DMS114 treated with DMSO at 0.1 percent for 48 hours (cell line): Measurements from ENCODE around the gene LKAAEAR1.

Experiments used
- DNase-seq: peaks from one replicate; lab custom pipeline; 2025; ENCODE audit not compliant: unreplicated experiment; lab: John Stamatoyannopoulos, UW

The LKAAEAR1 gene

DNA sequence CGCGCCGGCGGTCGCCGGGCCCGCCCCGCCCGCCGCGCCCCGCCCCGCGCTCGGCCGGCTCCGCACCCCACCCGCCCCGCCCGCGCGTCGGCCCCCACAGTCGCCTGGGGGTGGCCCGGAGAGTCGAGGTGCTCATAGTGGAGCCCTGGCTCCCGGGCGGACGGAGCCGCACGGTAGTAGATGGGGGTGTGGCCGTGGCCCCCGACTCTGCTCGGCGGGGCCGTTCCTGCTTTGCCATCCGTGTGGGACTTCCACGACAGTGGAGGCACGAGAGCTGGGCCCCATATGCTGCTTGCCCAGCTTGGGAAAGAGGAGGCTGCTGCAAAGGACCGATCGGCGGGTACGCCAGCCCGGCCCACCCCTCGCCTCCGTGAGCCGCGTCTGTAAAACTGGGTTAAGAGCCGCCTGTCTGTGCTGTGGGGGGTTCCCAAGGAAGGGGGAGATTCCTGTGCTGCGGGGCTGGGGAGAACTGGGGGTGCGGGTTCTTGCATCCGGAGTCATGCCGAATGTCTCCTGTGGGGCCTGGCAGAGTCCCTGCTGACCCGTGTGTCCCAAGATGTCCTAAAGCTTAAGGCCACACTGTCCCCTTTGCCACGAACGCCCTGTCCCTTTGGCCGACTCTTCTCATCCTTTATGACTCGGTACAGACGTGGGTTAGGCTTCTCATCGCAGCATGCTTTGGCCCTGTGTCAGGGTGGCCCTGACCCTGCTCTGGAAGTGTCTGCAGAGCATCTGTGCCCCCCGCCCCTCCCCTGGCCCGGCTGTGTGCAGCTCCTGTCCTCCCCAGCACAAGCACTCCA is 4.0 kb downstream of the LKAAEAR1 start, which contains the start of gene OPRL1:
Gene OPRL1 (plus strand): TSS at position 70 of the 800 bp plus-strand sequence. CDS start 12,639 bp downstream, outside the sequence.
- peak; percentile 16 for DNase-seq

DNA sequence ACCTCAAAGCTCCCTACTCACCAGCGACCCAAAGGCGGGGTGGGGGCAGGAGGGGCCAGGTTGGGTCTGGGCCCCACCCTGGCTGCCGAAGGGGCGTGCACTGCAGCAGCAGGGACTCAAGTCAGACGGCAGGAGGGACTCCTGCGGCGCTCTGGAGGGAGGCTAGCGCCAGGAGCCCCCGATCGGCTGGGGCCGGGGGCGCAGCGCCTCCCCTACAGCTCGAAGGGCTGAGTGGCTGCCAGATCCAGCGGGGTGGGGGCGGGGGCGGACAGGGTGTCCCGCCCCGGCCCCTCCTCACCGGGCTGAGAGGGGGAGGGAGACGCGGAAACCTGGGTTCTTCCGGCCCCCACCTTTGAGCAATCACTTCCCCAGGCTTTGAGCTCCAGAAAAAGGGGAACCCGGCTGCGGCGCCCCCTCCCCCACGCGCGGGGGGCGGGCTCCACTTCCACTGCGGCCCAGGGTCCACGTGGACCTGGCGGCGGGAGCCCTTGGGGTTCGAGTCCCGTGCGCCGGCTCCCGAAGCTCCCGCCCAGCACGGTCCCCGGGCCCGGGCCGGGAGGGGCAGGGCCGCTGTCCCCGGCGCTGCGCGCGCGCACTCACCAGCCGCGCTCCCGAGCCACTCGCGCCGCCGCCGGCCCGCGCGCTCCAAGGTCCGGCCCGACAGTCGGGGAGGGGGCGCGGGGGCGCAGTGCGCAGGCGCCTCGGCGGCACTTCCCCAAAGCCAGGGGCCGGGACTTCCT is 4.8 kb downstream of the LKAAEAR1 start, which contains the start of gene RGS19:
Gene RGS19 (minus strand): TSS at position 246 of the 740 bp plus-strand sequence. CDS start 2,632 bp downstream, outside the sequence.
- DNase-seq, result peak; percentile 53

DNA sequence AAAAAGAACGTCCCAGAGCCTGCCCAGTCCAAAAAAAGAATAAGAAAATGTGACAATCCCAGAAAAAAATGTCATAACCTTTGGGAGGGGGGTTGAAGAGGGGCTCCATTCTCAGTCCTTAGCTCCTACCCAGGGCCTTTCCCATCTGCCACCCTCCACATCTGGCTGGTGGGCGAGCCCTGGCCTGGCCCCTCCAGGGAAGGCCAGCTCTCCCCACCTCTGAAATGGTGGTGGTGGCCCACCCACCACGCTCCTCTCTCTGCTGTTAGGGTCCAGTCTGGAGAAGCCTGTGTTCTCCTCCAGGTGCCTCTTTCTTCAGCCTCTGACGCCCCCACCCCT is 5.3 kb downstream of the LKAAEAR1 start:
- DNase-seq, result no peak

DNA sequence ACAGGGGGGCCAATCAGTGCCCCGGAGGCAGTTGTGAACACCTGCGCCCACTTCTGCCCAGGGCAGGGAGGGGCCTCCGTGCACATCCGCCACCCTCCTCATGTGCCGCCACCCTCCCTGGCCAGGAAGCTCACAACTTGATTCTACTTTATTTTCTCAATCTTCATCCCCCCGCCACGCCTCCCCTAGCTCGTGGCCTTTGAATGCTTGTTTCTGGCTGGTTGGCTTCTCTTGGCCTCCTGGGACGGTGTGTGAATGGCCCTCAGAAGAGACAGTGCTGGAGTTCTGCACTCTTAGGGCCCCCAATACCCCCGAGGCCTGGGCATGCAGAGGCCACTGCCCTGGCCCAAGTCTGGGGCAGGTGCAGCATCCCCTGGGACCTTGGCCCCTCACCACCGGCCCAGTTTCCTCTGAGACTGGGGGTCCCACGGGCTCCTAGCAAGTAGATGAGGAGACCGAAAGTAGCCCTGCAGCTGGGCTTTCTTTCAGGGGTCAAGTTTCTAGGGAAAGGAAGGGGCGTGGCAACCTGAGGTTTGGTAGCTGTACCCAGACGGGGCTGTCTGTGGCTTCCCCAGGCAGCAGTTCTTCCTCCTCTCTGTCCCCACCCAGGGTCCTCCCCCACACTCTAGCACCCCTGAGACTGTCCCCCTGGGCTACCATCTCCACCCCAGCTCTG is 6.2 kb downstream of the LKAAEAR1 start:
- no peak for DNase-seq

DNA sequence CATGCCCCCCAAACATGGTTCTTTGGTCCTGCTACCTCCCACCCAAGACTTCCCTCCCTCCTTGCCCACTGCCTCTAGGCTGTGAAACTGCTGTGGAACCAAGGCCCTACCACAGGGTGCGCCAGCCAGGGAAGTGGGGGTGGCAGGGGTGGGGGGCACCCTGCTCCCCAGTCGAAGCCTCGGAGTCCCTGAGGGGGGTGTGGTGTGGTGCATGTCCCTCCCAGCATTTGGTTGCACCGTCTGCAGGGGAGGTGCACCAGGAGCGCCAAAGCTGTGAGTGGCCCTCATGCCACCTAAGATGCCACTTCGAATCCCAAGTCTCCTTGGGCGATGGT is 6.7 kb downstream of the LKAAEAR1 start:
- DNase-seq, result no peak

DNA sequence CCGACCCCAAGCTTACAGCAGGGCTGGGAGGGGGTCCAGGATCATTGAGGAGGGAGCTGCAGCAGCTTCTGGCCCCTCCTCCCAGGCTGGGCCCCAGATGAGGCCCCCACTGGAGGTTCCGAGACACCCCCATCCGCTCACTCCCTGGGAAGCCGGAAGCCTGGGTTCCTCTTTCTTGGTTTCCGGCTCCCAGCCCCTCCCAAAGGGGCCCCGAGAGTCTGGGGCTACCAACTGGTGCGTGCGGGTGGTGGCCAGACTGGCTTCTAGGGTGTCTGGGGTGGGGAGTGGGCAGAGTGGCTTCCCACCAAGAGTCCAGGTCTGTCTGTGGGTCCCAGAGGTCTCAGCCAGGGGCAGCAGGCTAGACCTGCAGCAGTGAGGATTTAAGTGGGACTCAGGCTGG is 7.1 kb downstream of the LKAAEAR1 start:
- DNase-seq, result no peak

DNA sequence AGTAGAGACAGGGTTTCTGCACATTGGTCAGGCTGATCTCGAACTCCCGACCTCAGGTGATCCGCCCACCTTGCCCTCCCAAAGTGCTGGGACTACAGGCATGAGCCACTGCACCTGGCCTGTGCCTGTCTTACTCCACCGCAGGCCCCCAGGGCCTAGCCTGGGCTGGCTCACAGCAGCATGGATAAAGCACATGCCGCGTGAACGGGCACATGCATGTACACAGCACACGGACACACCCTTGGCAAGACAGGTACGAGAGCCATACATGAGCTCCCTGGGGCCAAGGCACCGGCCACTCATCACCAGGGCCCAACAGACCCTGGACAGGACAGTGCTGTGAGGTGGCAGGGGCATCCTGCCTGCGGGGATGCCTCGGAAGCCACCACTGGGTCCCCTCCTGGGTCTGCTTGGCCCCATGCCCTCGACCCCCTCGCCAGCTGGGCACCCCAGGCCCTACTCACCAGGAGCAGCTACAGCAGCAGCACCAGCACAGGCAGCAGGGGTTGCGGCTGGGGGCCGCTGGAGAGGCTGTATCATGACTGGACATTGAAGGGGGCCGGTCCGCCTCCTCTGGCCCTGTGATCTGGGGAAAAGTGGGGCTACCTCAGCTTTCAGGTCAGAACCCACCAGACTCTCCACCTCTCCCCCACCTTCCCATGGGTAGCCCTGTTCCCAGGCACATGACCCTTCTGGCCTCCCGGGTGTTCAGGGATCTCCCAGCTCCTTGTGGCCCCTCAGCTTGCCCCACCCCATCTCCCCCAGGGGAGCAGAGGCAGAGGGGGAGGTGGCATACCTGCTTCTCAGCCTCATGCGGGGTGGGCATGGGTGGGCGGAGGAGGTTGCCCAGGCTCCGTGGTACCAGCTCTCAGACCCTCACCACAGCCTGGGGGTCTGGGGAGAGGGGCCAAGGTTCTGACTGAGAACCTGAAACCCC is 7.9 kb downstream of the LKAAEAR1 start:
- no peak for DNase-seq

DNA sequence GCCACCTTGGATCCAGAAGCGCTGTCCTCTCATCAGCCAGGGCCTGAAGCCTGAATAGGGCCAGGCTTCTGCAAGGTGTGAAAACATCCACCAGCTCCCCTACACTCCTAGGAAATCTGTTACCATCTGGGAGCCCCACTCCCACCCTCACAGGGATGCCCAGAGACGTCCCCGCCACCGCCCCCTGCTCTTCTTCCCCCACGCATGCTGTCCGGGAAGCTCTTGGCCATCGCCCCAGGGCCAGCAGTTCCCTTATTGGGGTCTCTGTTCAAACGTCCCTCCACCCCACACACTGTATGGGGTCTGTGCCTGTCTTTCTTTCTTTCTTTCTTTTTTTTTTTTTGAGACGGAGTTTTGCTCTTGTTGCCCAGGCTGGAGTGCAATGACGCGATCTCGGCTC is 8.6 kb downstream of the LKAAEAR1 start:
- no peak for DNase-seq

DNA sequence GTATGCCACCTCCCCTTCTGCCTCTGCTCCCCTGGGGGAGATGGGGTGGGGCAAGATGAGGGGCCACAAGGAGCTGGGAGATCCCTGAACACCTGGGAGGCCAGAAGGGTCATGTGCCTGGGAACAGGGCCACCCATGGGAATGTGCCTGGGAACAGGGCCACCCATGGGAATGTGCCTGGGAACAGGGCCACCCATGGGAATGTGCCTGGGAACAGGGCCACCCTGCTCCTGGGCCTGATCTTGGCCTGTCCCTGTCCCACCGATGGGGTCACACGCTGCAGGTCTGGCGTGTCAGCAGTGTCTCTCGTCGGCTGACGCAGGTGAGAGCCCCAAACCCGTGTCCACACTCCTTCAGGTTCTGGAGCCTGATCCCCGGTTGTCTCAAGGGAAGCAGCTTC is 9.2 kb downstream of the LKAAEAR1 start:
- no peak for DNase-seq

DNA sequence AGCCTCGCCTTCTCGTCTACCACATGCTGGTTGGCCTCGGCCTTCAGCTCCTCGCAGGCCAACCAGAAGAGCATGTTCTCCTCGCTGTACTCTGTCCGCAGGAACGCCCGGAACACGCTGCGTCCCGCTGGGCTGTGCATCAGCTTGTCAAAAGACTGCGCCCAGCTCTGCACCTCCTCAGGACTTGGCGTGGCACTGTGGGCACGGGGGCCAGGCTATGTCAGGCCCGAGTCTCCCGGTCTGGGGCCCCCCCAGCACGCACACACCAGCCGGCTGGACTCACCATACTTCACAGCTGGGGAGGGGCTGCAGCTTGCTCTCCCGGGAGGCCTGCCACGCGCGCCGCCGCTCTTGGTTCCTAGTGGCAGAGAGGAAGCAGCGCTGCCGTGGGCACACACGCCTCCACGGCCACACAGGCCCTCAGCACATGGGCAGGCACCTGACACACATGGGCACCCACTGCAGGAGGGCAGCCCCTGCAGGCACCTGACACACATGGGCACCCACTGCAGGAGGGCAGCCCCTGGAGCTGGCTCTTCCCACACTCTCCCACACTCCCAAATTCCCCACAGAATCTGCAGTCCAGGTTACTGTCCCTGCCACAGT is 9.9 kb downstream of the LKAAEAR1 start:
- DNase-seq, result no peak

DNA sequence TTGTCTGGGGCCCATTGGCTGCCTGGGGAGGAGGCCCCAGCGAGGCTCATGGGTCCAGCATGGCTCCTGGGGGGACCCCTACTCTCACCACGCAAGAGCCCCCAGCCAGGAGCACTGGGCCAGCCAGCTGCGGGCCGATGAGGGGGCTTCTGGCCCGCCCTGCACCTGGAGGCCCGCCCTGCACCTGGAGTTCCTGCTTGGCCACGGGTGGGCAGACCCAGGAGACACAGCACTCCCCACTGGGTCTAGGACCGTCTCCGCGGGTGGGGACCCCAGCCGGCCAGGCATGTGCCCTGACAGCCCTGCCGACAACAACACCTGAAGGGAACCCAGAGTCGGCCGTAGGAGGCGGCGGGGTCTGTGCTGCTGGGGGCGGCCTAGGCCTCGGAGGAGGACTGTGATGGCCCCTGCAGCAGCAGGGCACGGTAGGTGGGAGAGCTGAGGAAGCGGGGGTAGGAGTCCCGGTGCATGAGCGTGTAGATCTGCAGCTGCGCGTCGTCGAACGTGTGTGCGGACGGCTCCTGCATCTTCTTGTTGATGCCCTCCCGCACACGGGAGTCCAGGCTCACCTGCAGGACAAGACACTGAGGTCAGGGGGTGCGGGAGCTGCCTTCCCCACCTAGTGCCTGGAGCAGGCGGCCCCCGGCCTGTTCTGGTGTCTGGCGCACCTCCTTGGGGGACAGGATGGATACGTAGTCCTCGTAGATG is 10.6 kb downstream of the LKAAEAR1 start:
- DNase-seq, result no peak

DNA sequence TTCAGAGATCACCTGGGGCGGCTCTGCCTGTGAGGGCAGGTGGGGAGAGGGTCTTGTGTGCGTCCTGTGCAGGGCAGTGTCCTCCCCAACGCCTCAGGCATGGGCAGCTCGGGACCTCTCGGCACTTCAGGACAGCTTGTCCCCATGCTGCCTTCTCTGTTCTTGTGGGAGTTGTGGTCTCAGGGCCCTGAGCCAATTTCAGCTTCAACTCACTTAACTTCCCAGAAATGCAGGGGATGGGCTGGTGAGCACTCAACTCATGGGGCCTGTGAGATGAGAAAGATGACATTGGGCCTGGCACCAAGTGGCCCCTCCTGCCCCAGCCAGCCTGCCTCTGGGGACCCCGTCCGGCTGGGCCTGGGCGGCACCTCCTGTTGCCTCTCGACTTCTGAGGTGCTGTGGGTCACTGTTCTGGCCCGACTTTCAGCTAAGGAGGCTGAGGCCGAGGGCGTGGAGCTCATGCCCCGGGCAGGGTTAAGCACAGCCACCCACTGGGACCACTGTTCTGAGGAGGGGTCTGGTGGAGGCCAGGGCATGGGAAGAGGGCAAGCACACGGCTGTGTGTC is 11.6 kb downstream of the LKAAEAR1 start:
- DNase-seq, result no peak

DNA sequence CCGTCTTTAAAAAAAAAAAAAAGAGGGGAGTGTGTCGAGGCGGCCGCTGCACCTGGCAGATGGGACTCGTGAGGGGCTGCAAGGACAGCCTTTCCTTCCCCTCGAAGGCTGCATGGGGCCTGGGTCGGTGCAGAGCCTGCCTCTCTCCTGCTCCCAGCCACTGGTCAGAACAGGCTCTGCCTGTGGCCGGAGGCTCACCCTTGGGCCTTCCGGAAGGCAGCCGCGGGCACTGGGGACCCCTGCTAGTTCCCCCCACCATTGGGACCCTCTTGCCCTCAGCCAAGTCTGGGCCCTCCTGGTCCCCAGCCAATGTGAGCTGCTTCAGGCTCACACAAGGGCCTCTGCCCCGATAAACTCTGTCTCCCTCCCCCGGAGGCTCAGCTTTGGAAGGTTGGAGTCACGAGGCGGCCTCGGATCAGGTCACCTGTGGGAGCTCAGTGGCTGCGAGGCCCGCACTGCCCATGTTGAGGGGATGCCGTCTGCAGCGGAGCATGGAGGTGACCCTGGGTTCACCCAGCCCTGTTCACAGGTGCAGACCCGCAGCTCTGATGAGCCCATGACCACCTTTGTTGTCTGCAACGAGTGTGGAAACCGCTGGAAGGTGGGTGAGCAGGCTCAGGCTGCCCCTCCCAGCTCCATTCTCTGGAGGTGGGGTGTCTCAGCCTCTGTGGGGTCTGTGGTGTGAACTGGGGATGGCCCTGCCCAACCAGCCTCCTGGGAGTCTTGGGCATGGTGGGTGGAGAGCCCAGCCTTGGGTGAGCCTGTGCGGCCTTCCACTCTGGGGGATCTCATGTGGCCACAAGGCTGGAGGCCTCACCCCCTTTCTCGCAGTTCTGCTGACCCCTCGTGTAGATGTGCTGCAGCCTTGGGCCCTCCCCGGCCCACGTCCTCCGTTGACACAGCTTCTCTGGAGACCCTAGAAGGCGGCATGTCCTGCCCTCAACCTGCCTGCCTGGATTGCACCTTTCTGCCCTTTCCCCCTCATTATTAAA is 12.6 kb downstream of the LKAAEAR1 start:
- no peak for DNase-seq

DNA sequence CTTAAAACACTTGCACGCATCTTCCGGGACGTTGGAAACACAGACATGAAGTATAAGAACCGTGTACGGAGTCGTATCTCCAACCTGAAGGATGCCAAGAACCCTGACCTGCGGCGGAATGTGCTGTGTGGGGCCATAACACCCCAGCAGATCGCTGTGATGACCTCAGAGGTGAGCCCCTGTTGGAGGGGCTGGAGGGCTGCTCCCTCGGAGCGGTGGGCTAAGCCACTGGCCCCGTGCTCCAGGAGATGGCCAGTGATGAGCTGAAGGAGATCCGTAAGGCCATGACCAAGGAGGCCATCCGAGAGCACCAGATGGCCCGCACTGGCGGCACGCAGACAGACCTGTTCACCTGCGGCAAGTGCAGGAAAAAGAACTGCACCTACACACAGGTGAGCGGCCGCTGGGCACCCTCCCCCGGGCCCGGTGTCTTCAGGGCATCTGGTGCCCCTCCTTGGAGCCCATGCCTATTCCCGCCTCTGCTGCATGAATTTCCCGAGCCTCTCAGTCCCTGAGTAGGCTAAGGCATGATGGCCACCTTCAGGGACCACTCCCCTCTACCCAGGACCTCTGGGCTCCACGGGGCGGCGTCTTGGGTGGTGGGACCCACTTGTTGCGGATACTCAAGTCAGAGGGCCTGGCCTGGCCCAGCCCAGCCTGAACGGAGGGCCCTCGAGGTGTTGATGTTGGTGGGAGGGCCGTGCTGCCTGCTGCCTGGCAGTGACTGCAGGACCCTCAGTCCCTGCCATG is 13.8 kb downstream of the LKAAEAR1 start:
- DNase-seq, result no peak

DNA sequence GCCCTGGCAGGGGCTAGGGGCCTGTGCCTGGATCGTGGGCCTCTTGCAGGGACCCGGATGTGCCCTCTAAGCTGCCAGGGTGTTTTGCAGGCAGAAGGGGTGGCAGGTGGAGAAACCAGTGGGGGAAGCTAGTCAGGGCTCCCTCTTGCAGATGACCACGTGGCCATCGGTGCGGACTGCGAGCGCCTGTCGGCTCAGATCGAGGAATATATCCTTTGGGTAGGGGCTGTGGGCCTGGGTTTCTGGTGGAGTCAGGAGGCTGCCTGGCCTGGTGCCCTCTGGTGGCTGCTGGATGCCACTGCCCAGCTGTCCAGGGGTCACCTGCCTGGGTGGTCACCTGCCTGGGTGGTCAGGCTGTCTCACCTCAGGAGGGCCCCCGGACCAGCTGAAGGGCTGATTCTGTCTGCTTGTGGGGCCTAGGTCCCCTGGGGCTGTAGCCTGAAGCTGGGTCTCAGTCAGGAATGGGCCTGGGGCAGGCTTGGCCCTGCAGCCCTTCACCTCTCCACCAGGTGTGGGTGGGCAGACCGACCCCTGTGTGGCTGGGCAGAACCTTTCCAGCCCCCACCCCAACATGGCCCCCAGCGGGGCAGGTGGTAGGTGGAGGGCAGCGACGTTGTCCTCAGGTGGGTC is 14.5 kb downstream of the LKAAEAR1 start:
- DNase-seq, result no peak

DNA sequence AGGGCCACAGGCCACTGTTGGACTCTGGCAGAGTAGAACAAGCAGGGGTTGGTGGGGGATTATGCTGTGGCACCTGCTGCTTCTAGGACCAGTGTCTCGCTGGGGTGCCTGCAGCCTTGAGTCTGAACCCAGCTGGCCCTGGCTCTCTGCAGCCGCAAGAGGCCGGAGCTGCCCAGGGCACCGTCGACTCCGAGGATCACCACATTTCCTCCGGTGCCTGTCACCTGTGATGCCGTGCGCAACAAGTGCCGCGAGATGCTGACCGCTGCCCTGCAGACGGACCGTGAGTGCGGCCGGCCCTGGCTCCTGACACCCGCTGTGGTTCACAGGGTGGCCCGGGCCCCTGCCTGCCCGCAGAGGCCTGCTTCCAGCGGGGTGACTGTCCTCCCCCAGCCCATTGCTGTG is 15.0 kb downstream of the LKAAEAR1 start:
- no peak for DNase-seq
